Measurements from ENCODE around the gene FOXN3.

- TF ChIP-seq, protein P1, sequence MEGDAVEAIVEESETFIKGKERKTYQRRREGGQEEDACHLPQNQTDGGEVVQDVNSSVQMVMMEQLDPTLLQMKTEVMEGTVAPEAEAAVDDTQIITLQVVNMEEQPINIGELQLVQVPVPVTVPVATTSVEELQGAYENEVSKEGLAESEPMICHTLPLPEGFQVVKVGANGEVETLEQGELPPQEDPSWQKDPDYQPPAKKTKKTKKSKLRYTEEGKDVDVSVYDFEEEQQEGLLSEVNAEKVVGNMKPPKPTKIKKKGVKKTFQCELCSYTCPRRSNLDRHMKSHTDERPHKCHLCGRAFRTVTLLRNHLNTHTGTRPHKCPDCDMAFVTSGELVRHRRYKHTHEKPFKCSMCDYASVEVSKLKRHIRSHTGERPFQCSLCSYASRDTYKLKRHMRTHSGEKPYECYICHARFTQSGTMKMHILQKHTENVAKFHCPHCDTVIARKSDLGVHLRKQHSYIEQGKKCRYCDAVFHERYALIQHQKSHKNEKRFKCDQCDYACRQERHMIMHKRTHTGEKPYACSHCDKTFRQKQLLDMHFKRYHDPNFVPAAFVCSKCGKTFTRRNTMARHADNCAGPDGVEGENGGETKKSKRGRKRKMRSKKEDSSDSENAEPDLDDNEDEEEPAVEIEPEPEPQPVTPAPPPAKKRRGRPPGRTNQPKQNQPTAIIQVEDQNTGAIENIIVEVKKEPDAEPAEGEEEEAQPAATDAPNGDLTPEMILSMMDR (IDR thresholded peaks at IDR 0.05 in 4 of 5, conservative IDR thresholded peaks at IDR 0.05 in 1 of 5): no peak
- no peak for TF ChIP-seq POLR2A (IDR thresholded peaks at IDR 0.05)
Observed at GRCh38 chr14:89409961-89410360, 7.1 kb downstream of the FOXN3 start.

Data from gastrocnemius medialis (tissue), 4 donors.